ENCODE results near the gene TMEM259. TPM values are rescaled to one million over a fixed set of nuclear protein-coding genes. Genes with fewer than 3 reads are reported as not detected.

The TMEM259 gene
- total and polyA plus RNA-seq, 9 of the 15 experiments (the other 6 are each of a cell fraction or from before 2014, with no cell fraction given), result 0.52 to 231 (median 63.6) TPM

- no peaks in the 10 kb centered on the region; the same call in 1 of the 2 replicates for H4K20me1 ChIP-seq (replicated peaks; ENCODE audit: control insufficient read depth, insufficient read depth, low read length)
- no peaks in the 10 kb centered on the region for H3K27me3 ChIP-seq (ENCODE audit: control insufficient read depth in 2 of 2, insufficient read depth in 2 of 2, low read length in 2 of 2)
- peaks cover 6% of the 10 kb centered on the region for H3K9me1 ChIP-seq (ENCODE audit: control insufficient read depth, insufficient read depth, low read length)
- DNase-seq (ENCODE audit: extremely low read depth in 1 of 4, low spot score in 3 of 4) (no peak), ATAC-seq (no peak), FAIRE-seq (no peak)
- in situ Hi-C loops (cut with MboI), result no loop called here
- peaks cover 90% of the 10 kb centered on the region; the same call in 2 of the 3 replicates for H3K36me3 ChIP-seq (ENCODE audit: control insufficient read depth, insufficient read depth, low read length)
- WGBS (ENCODE audit: insufficient coverage, low coverage, missing lambda C conversion rate), result 85% methylated on average over 17 of the region's 23 CpGs
- no peak overlapping the region for H2AFZ ChIP-seq (ENCODE audit: low read depth, low read length)
- peaks cover 3% of the 10 kb centered on the region for H3K79me2 ChIP-seq (ENCODE audit: control insufficient read depth, insufficient read depth, low read length)
- peaks cover 4 to 79% of the 10 kb centered on the region in 2 experiments; a peak in 4 of 5 replicates for H3K4me1 ChIP-seq (replicated peaks in 1 of 2; ENCODE audit: control insufficient read depth in 2 of 2, insufficient read depth in 2 of 2, low read length in 2 of 2)
- BruUV-seq (replicated peaks), result no TSS peak
- no peaks in the 10 kb centered on the region for H3K9me3 ChIP-seq (replicated peaks; ENCODE audit: control insufficient read depth, insufficient read depth, low read depth, low read length)
- H3K4me3 ChIP-seq, result no peak overlapping the region
- peak overlapping the region in 1 of 2 experiments; percentile 75; a peak in 2 of 4 replicates for H3K9ac ChIP-seq (ENCODE audit: insufficient read depth in 1 of 2, low read depth in 2 of 2, low read length in 2 of 2)
- ChIA-PET CTCF (ENCODE audit: low intra/inter-chr PET ratio) (no interaction called here), POLR2A (interaction anchor here (0.5 to 1.1 kb wide), 4 partner anchors 26 to 254 kb away, joined by 3 read pairs; partner anchors contain the start of gene CNN2)
- H3K27ac ChIP-seq (ENCODE audit: extremely low read depth, low read depth, low read length), result no peak overlapping the region
- 0 out of 2 replicates have a peak overlapping the region, but pooled peaks have one; percentile 46 for H3K4me2 ChIP-seq (ENCODE audit: insufficient read depth, low read length)
- intact Hi-C loops (cut with micrococcal nuclease), result no loop called here
- 0 out of 2 replicates have a peak, but pooled peaks have one; percentile 26 for TF ChIP-seq CBFB (CRISPR knock-in tag; IDR thresholded peaks at IDR 0.05)
- TF ChIP-seq MGA (IDR thresholded peaks at IDR 0.05), result no peak
- no peak for TF ChIP-seq ZNF785 (CRISPR knock-in tag; IDR thresholded peaks at IDR 0.05)
- TF ChIP-seq ZC3H4 (CRISPR knock-in tag; IDR thresholded peaks at IDR 0.05; ENCODE audit: borderline replicate concordance), result 0 out of 2 replicates have a peak, but pooled peaks have one; percentile 60
- TF ChIP-seq BCOR (IDR thresholded peaks at IDR 0.05), result no peak
- peak; percentile 27 for TF ChIP-seq PCBP1 (IDR thresholded peaks at IDR 0.05; ENCODE audit: low read depth, low read length, poor library complexity, severe bottlenecking)
- TF ChIP-seq ZNF280B (CRISPR knock-in tag; IDR thresholded peaks at IDR 0.05), result no peak
- no peak for TF ChIP-seq GABPB1 (CRISPR knock-in tag; IDR thresholded peaks at IDR 0.05)
- TF ChIP-seq HES1 (IDR thresholded peaks at IDR 0.05; ENCODE audit: low read depth), result no peak
These were observed 30.2 kb downstream of the TMEM259 start for GRCh38 chr19:990746-991145.
